Heart right ventricle (tissue), 16 donors: ENCODE results near the gene LIPJ. TPM values are rescaled to one million over a fixed set of nuclear protein-coding genes. Genes with fewer than 3 reads are reported as not detected.

Experiments
- ATAC-seq, 8 donors: fragments of 200-7000 bp; cut with Tn5 transposase; one replicate each; pipeline ENCODE4 v1.9.1; 2020; ENCODE audit warnings: mild to moderate bottlenecking in 8 of 8, moderate library complexity in 8 of 8, moderate number of reproducible peaks in 1 of 8
- DNase-seq, 2 donors: peaks; one replicate each; pipeline ENCODE4 v3.0.0-alpha.2; 2020
- H3K27ac ChIP-seq, 10 donors: fragments of 200-600 bp; sonication (generic) in 2 of 10; one replicate each; pipeline versions ENCODE4 v1.5.0 to v1.8.0; 2020 to 2022; ENCODE audit warnings: mild to moderate bottlenecking in 3 of 10
- H3K27me3 ChIP-seq, 7 donors: fragments of 200-600 bp; one replicate each; pipeline ENCODE4 v1.8.0; 2021 to 2022; ENCODE audit warnings: mild to moderate bottlenecking in 2 of 7
- H3K36me3 ChIP-seq, 9 donors: fragments of 200-600 bp; sonication (generic) in 1 of 9; one replicate each; pipeline versions ENCODE4 v1.5.0 to v1.8.0; 2020 to 2022; ENCODE audit warnings: mild to moderate bottlenecking in 2 of 9
- H3K4me1 ChIP-seq, 9 donors: fragments of 200-600 bp; sonication (generic) in 1 of 9; one replicate each; pipeline versions ENCODE4 v1.5.0 to v1.8.0; 2020 to 2022; ENCODE audit warnings: mild to moderate bottlenecking in 4 of 9
- H3K4me3 ChIP-seq, 10 donors: fragments of 200-600 bp; sonication (generic) in 2 of 10; one replicate each; pipeline versions ENCODE4 v1.5.0 to v1.8.0; 2020 to 2022; ENCODE audit warnings: mild to moderate bottlenecking in 7 of 10, moderate library complexity in 2 of 10
- H3K9me3 ChIP-seq, 11 donors: fragments of 200-600 bp in 10 of 11; sonication (generic) in 2 of 11; one replicate each; pipeline versions ENCODE4 v1.5.0 to v1.8.0; 2013 to 2022; ENCODE audit warnings: mild to moderate bottlenecking in 2 of 11, control low read depth in 1 of 11, moderate library complexity in 1 of 11
- WGBS, 2 donors: extraction: QIAGEN DNeasy Blood & Tissue Kit; methylation state at CpG; one replicate each; pipeline ENCODE4 v1.1.7; 2013; ENCODE audit warnings: inconsistent platforms in 1 of 2; 5-methylcytosine and 5-hydroxymethylcytosine counted together
- intact Hi-C, 10 donors: fragments of 100-400 bp; cut with DNase I; formaldehyde crosslinking; loops; one replicate each; pipeline versions ENCODE4 v1.11.1 to v1.14.2; 2022
- polyA plus RNA-seq, 2 donors: library from polyadenylated mRNA; stranded (reverse); fragments of 200-250 nt; gene quantifications; one replicate each; pipeline ENCODE4 v1.2.3, GENCODE V29; 2013
- total RNA-seq, 10 donors: library from RNA; stranded (reverse); fragmentation: NEBNext Ultra II Directional in 3 of 10; extraction: Animal tissue kit (Norgen Biotek cat#: 25700) in 3 of 10; gene quantifications; one replicate each; pipeline versions ENCODE4 v1.2.1 to v1.2.4, GENCODE V29; 2021 to 2023
- TF ChIP-seq, protein P1 (sequence below), 9 donors: fragments of 200-600 bp; sonication (generic) in 2 of 9; IDR thresholded peaks; one replicate each; pipeline versions ENCODE4 v1.5.0 to v1.8.0; 2021 to 2022; ENCODE audit warnings: antibody characterized with exemption in 9 of 9, mild to moderate bottlenecking in 5 of 9, moderate library complexity in 1 of 9
- donor health status: Arrhythmogenic right ventricular cardiomyopathy.
- donor health status: ischemic (EF 13 %, LVEDD 7.1; RV severe dilation, severe dysfunction).
- donor health status: healthy with polysubstance abuse.
- donor health status: DM: no; HTN: yes; CAD: no.
- donor health status: DM: no; HTN: no; CAD: no.
- donor health status: ischemic (EF 25% LVEDD 6.9; RV normal size, moderate dysfunction).
- donor health status: ischemic (EF 25% LVEDD 5.7; RV mildly dilated, moderate dysfunction).
- donor health status: healthy.
- donor health status: DM: yes; HTN: yes; CAD: no.
- donor health status: Ischemic cardiomyopathy.
- donor health status: ischemic (EF 35%, LVEDD 5.7; RV mildly dilated, moderate dysfunction).
- donor health status: nonischemic (EF 11% LVEDD 7.7; RV severe dilation, severe dysfunction).
- donor health status: DM: yes; HTN: yes; CAD: no.
- donor health status: PGD.
- donor health status: ischemic (EF 29% LVEDD 5.4; RV normal size, mild dysfunction).
- donor health status: nonischemic (EF 23%, LVEDD 6.1; RV moderate dilation, normal function).

The LIPJ gene
- total and polyA plus RNA-seq, 12 donors: 0.01 to 0.53 (median 0.30) TPM; not detected in 6

DNA sequence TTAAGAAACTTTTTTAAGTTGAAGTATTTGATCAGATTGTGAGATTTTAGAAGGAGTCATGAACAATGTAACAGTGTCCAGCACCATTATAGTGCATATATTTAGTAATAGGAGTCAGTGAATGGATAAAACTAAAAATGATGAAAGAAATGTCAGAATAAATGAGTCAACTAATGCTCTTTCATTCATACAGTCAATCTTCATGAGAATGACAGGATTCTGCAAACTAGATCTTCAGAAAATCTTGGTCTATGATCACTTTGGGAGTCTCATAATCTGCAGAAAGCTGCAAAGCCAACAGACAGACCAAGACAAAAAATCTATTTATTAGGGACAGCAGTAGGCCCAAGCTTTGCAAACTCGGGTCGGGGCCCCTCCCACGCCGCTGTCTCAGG lies 4.2 kb upstream of the LIPJ start:
- no peaks in the 10 kb centered on the region for H3K27me3 ChIP-seq
- no peaks in the 10 kb centered on the region for H3K36me3 ChIP-seq
- H3K9me3 ChIP-seq: no peaks in the 10 kb centered on the region
- intact Hi-C loops: loop anchor here in 1 of 10 donors (10.0 kb wide), 1 partner anchor 212 kb away; no protein-coding TSS in a partner anchor
- DNase-seq (no peak), ATAC-seq (peak in 1 of 8 donors; percentile 10)
- peaks cover 0 to 11% (median 7%) of the 10 kb centered on the region in 9 donors for H3K4me1 ChIP-seq
- H3K27ac ChIP-seq: peak overlapping the region in 9 of 10 donors; percentile 87 to 96 (median 94)
- TF ChIP-seq, protein P1, sequence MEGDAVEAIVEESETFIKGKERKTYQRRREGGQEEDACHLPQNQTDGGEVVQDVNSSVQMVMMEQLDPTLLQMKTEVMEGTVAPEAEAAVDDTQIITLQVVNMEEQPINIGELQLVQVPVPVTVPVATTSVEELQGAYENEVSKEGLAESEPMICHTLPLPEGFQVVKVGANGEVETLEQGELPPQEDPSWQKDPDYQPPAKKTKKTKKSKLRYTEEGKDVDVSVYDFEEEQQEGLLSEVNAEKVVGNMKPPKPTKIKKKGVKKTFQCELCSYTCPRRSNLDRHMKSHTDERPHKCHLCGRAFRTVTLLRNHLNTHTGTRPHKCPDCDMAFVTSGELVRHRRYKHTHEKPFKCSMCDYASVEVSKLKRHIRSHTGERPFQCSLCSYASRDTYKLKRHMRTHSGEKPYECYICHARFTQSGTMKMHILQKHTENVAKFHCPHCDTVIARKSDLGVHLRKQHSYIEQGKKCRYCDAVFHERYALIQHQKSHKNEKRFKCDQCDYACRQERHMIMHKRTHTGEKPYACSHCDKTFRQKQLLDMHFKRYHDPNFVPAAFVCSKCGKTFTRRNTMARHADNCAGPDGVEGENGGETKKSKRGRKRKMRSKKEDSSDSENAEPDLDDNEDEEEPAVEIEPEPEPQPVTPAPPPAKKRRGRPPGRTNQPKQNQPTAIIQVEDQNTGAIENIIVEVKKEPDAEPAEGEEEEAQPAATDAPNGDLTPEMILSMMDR (IDR thresholded peaks at IDR 0.05): no peak
- peak overlapping the region; percentile 60 to 81 (median 70) for H3K4me3 ChIP-seq
- 9 to 12% methylated on average over 4 of the region's 4 CpGs for WGBS, 2 donors

DNA sequence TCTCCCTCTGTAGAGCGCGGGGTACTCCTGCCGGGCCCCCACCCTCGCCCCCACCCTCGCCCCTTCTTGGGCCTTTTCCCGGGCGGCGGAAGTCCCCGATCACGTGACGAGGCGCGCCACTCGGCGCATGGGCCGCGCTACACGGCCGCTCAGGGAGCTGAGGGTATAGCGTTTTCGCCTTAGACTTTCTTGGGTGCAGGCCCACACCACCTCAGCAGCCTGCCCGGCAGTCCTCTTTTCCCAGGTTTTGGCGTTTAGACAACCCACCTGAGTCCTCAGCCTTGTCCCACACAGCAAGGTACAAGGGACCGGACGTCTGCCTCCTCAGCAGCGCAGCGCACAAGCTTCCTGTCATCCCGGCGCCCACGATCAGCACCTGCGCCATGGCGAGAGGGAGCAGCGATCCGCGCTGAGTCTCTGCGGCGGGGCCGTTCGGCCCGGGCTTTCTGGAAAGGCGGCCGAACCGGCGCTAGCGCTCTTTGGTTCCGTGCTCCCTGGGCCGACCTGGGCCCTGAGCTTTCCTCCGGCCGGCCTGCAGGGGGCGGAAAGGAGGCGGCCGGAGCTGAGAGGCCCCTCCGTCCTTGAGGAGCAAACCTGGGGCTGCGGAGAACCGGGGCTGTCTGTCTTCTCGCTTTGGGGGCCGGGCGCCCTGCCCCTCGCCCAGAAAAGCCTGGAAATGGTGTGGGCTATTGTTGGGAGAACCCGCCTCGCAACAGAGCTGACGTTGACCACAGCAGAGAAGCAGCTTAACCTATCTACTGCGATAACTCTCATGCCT lies 3.6 kb upstream of the LIPJ start, which contains the start of gene RNLS:
TSS of gene RNLS (minus strand) at position 513 of the 778 bp plus-strand sequence.
- peak; percentile 61 to 80 for DNase-seq
- no peaks in the 10 kb centered on the region for H3K36me3 ChIP-seq
- intact Hi-C loops: loop anchor here in 1 of 10 donors (10.0 kb wide), 1 partner anchor 212 kb away; no protein-coding TSS in a partner anchor
- H3K4me1 ChIP-seq: peaks cover 0 to 11% (median 7%) of the 10 kb centered on the region in 9 donors
- peak; percentile 95 to 98 (median 96) for ATAC-seq
- H3K4me3 ChIP-seq: peak within 1 kb of the TSS; percentile 60 to 81 (median 70)
- no peaks in the 10 kb centered on the region for H3K27me3 ChIP-seq
- H3K27ac ChIP-seq: peak within 1 kb of the TSS; percentile 79 to 96 (median 94)
- TF ChIP-seq, protein P1 (IDR thresholded peaks at IDR 0.05): peak; percentile 59 to 90 (median 85)
- WGBS, 2 donors: 2% methylated on average over 63 of the region's 63 CpGs
- H3K9me3 ChIP-seq: no peaks in the 10 kb centered on the region

DNA sequence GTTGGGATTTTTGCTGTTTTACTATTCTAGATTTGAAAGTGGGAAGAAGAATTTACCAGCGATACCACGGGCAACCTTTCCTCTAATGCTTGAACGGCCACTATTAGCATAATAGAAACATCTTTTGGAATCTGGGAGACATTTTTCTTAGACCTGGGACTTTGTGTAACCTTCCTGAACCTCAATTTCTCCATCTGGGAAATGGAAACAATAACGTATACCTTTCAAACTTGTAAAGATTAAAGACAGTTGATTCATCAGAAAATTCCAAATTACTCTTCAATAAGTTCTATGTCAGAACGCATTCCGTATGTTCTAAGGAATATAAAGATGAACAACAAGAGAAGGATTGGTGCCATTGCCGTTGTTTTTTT lies 3.0 kb upstream of the LIPJ start:
- Histone ChIP-seq H3K36me3 (no peaks in the 10 kb centered on the region), H3K4me3 (peak overlapping the region; percentile 60 to 81 (median 70)), H3K4me1 (peaks cover 0 to 11% (median 7%) of the 10 kb centered on the region in 9 donors), H3K9me3 (no peaks in the 10 kb centered on the region), H3K27ac (peak overlapping the region; percentile 79 to 96 (median 94)), H3K27me3 (no peaks in the 10 kb centered on the region)
- TF ChIP-seq, protein P1 (IDR thresholded peaks at IDR 0.05): no peak
- WGBS, 2 donors: 51 to 57% methylated on average over 7 of the region's 7 CpGs
- DNase-seq (no peak), ATAC-seq (no peak)
- intact Hi-C loops: loop anchor here in 1 of 10 donors (10.0 kb wide), 1 partner anchor 211 kb away; no protein-coding TSS in a partner anchor

DNA sequence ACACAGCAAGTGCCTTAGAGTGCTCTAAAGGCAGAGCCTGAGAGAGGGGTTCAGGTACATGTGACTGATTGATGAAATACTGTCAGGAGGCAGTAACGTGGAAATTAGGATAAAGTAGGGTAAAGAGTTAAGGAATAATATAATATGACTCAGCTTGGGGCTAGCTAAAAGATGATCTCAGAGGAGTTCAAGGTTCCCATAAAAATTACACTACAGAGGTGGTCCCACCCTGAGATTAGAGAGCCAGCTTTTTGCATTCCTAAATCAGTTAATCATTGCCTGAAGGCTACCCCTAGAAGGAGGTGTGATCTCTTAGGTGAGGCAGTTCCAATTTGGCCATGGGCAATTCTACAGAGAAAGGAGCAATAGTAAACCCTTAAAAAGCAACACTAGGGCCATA lies 5.8 kb downstream of the LIPJ start:
- intact Hi-C loops: no loop called here
- H3K27me3 ChIP-seq: peaks cover 0 to 4% (median 0%) of the 10 kb centered on the region in 7 donors
- no peaks in the 10 kb centered on the region for H3K9me3 ChIP-seq
- no peaks in the 10 kb centered on the region for H3K4me1 ChIP-seq
- H3K27ac ChIP-seq: no peak overlapping the region
- no peak overlapping the region for H3K4me3 ChIP-seq
- ATAC-seq (no peak), DNase-seq (no peak)
- WGBS, 2 donors: 75 to 93% methylated on average over 1 of the region's 1 CpG
- no peaks in the 10 kb centered on the region for H3K36me3 ChIP-seq
- TF ChIP-seq, protein P1 (IDR thresholded peaks at IDR 0.05): no peak
